H9 (cell line): Measurements from ENCODE around the gene UNC5B. TPM values are rescaled to one million over a fixed set of nuclear protein-coding genes. Genes with fewer than 3 reads are reported as not detected.

Experiments used
- DNase-seq: peaks from one replicate; pipeline ENCODE4 v3.0.0-alpha.2; 2017
- H2AFZ ChIP-seq: one replicate; pipeline ENCODE4 v1.6.1; 2013; ENCODE audit warnings: mild to moderate bottlenecking, low read length, control low read depth, moderate library complexity
- H2AK5ac ChIP-seq: 2 replicates; pipeline ENCODE4 v1.6.1; 2013; ENCODE audit warnings: low read length, control low read depth, mixed read lengths; ENCODE audit not compliant: insufficient read length
- H2BK120ac ChIP-seq: one replicate; pipeline ENCODE4 v1.6.1; 2013; ENCODE audit warnings: low read depth, mild to moderate bottlenecking, low read length, control low read depth, inconsistent platforms; ENCODE audit not compliant: poor library complexity, severe bottlenecking
- H2BK12ac ChIP-seq: 2 replicates; pipeline ENCODE4 v1.6.1; 2013; ENCODE audit warnings: low read length, control low read depth, mixed read lengths, low read depth; ENCODE audit not compliant: insufficient read length
- H2BK15ac ChIP-seq: 2 replicates; pipeline ENCODE4 v1.6.1; 2013; ENCODE audit warnings: low read depth, low read length, control low read depth
- H2BK20ac ChIP-seq: one replicate; pipeline ENCODE4 v1.6.1; 2013; ENCODE audit warnings: low read depth, mild to moderate bottlenecking, low read length, control low read depth, inconsistent platforms; ENCODE audit not compliant: poor library complexity, severe bottlenecking
- H2BK5ac ChIP-seq: 2 replicates; pipeline ENCODE4 v1.6.1; 2013; ENCODE audit warnings: low read length, control low read depth, mixed read lengths; ENCODE audit not compliant: insufficient read length
- H3K14ac ChIP-seq: 2 replicates; pipeline ENCODE4 v1.6.1; 2013; ENCODE audit warnings: low read length, control low read depth; ENCODE audit not compliant: insufficient read depth
- H3K18ac ChIP-seq: 2 replicates; pipeline ENCODE4 v1.6.1; 2013; ENCODE audit warnings: low read depth, mild to moderate bottlenecking, mixed read lengths, low read length, control low read depth; ENCODE audit not compliant: insufficient read length
- H3K23ac ChIP-seq: 2 replicates; pipeline ENCODE4 v1.6.1; 2013; ENCODE audit warnings: low read length, control low read depth, mixed read lengths, low read depth; ENCODE audit not compliant: insufficient read length
- H3K23me2 ChIP-seq: 2 replicates; pipeline ENCODE4 v1.6.1; 2013; ENCODE audit warnings: low read depth, mild to moderate bottlenecking, mixed read lengths, low read length, control low read depth; ENCODE audit not compliant: insufficient read length, poor library complexity, severe bottlenecking
- H3K27ac ChIP-seq: 2 replicates; pipeline ENCODE4 v1.5.1; 2013; ENCODE audit warnings: low read length, control low read depth, mixed read lengths, low read depth; ENCODE audit not compliant: insufficient read length
- H3K27me3 ChIP-seq: 2 replicates; pipeline ENCODE4 v1.6.1; 2013; ENCODE audit warnings: low read length, control low read depth, inconsistent platforms; ENCODE audit not compliant: insufficient read depth
- H3K4ac ChIP-seq: 2 replicates; pipeline ENCODE4 v1.6.1; 2013; ENCODE audit warnings: low read depth, mild to moderate bottlenecking, control low read depth, inconsistent platforms, low read length, moderate library complexity
- H3K4me1 ChIP-seq: 2 replicates; pipeline ENCODE4 v1.6.1; 2013; ENCODE audit warnings: low read length, control low read depth, inconsistent platforms; ENCODE audit not compliant: insufficient read depth
- H3K4me2 ChIP-seq: 2 replicates; pipeline ENCODE4 v1.6.1; 2013; ENCODE audit warnings: low read length, control low read depth, mixed read lengths; ENCODE audit not compliant: insufficient read length, insufficient read depth
- H3K56ac ChIP-seq: 2 replicates; pipeline ENCODE4 v1.6.1; 2013; ENCODE audit warnings: low read depth, mild to moderate bottlenecking, mixed read lengths, low read length, control low read depth; ENCODE audit not compliant: insufficient read length
- H3K79me1 ChIP-seq: 2 replicates; pipeline ENCODE4 v1.6.1; 2013; ENCODE audit warnings: low read depth, mild to moderate bottlenecking, moderate library complexity, low read length, control low read depth, inconsistent platforms; ENCODE audit not compliant: insufficient read depth, poor library complexity, severe bottlenecking
- H3K79me2 ChIP-seq: 2 replicates; pipeline ENCODE4 v1.6.1; 2013; ENCODE audit warnings: low read length, control low read depth, inconsistent platforms; ENCODE audit not compliant: insufficient read depth
- H3K9ac ChIP-seq: 2 replicates; pipeline ENCODE4 v1.6.1; 2013; ENCODE audit warnings: low read length, control low read depth, mixed read lengths; ENCODE audit not compliant: insufficient read length; ENCODE audit errors: extremely low read depth
- H3K9me3 ChIP-seq: one replicate; pipeline ENCODE4 v1.6.1; 2013; ENCODE audit warnings: low read depth, low read length, inconsistent platforms; ENCODE audit not compliant: control insufficient read depth
- H3T11ph ChIP-seq: one replicate; pipeline ENCODE4 v1.6.1; 2013; ENCODE audit warnings: mild to moderate bottlenecking, low read length, control low read depth, inconsistent platforms
- H4K20me1 ChIP-seq: one replicate; pipeline ENCODE4 v1.6.1; 2013; ENCODE audit not compliant: control insufficient read depth, insufficient read length, insufficient read depth
- H4K5ac ChIP-seq: 2 replicates; pipeline ENCODE4 v1.6.1; 2013; ENCODE audit warnings: low read depth, mild to moderate bottlenecking, mixed read lengths, low read length, control low read depth; ENCODE audit not compliant: insufficient read length
- H4K8ac ChIP-seq: replicated peaks from 2 replicates; pipeline ENCODE4 v1.6.1; 2013; ENCODE audit warnings: low read length, control low read depth, mixed read lengths, low read depth; ENCODE audit not compliant: insufficient read length
- H4K91ac ChIP-seq: 2 replicates; pipeline ENCODE4 v1.6.1; 2013; ENCODE audit warnings: low read depth, mild to moderate bottlenecking, moderate library complexity, mixed read lengths, low read length, control low read depth; ENCODE audit not compliant: insufficient read length
- H3K27ac Mint-ChIP-seq, 3 experiments: 2 replicates in 2 of 3; 3 replicates in 1 of 3; pipeline ENCODE4 v1.8.0; 2020 to 2021; ENCODE audit warnings: mixed read lengths in 3 of 3, mild to moderate bottlenecking in 1 of 3, moderate library complexity in 1 of 3
- H3K27me3 Mint-ChIP-seq: 2 replicates; pipeline ENCODE4 v1.8.0; 2021; ENCODE audit warnings: low read depth, mild to moderate bottlenecking, moderate library complexity, mixed read lengths
- H3K36me3 Mint-ChIP-seq, 3 experiments: 2 replicates in 2 of 3; 3 replicates in 1 of 3; pipeline ENCODE4 v1.8.0; 2020 to 2021; ENCODE audit warnings: low read depth in 3 of 3, mixed read lengths in 3 of 3; ENCODE audit not compliant: insufficient read depth in 1 of 3
- H3K4me1 Mint-ChIP-seq, 2 experiments: 2 replicates each; pipeline ENCODE4 v1.8.0; 2020; ENCODE audit warnings: mixed read lengths in 2 of 2
- H3K4me3 Mint-ChIP-seq, 2 experiments: 2 replicates in 1 of 2; 3 replicates in 1 of 2; pipeline ENCODE4 v1.8.0; 2020 to 2021; ENCODE audit warnings: mild to moderate bottlenecking in 2 of 2, mixed read lengths in 2 of 2, moderate library complexity in 1 of 2
- H3K9me3 Mint-ChIP-seq, 2 experiments: 2 replicates in 1 of 2; 3 replicates in 1 of 2; pipeline ENCODE4 v1.8.0; 2020; ENCODE audit warnings: mild to moderate bottlenecking in 2 of 2, mixed read lengths in 2 of 2, moderate library complexity in 1 of 2
- CTCF ChIP-seq: fragments of 200-600 bp; sonication (generic); conservative IDR thresholded peaks from 3 replicates; pipeline ENCODE4 v1.8.0; 2021; ENCODE audit warnings: antibody characterized with exemption, mild to moderate bottlenecking
- WGBS: extraction: QIAGEN DNeasy Blood & Tissue Kit; methylation state at CpG from one replicate; pipeline ENCODE4 v1.1.7; 2013; ENCODE audit warnings: missing lambda C conversion rate, low lambda C conversion rate, mixed read lengths; ENCODE audit not compliant: insufficient read length; ENCODE audit errors: extremely low coverage; 5-methylcytosine and 5-hydroxymethylcytosine counted together
- total RNA-seq: library from RNA; stranded (reverse); gene quantifications from 2 replicates; pipeline ENCODE4 v1.2.1, GENCODE V29; 2021

The UNC5B gene
- total RNA-seq, 1 experiment from 2014 or later, result 28.4 TPM

DNA sequence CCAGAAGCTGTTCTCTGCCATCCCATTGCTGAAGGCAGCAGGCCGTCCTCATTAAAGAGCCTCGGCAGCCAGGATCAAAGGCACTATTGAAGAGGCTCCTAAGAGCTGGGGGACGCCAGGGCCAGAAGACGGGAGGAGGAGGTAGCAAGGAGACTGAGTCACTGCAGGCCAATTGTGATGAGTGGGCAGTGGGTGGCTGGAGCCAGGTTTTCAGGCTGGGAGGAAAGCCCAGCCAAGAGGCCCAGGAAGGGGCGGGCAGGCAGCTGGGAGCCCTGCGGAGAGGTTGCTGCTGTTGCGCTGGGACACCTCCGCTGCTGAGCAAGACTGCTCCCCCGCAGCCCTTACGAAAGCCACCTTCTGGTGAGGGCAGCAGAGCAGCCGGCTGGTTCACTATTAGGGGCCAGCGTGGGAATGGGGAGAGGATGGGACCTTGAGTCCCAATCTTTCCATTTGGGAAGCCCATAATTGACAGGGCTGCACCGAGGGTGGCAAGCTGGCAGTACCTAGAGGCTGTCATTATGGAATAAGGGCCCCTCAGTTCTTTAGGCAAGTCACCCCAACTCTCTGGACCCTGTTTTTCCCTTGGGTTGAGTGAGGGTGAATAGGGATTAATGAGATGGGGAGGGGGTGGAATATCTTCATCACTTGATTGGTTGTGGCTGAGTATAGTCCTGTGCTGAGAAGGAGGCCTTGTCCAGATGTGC, 48.4 kb downstream of the UNC5B start:
- Mint-ChIP-seq H3K4me3 (no peak overlapping the region; a peak in 1 of 5 replicates), H3K36me3 (no peaks in the 10 kb centered on the region; a peak in 2 of 7 replicates), H3K4me1 (peaks cover 55 to 60% of the 10 kb centered on the region in 2 experiments), H3K9me3 (no peaks in the 10 kb centered on the region; a peak in 1 of 5 replicates), H3K27ac (peak overlapping the region in 1 of 3 experiments; percentile 61; a peak in 1 of 7 replicates), H3K27me3 (peaks cover 4% of the 10 kb centered on the region)
- Histone ChIP-seq H3K4me1 (no peaks in the 10 kb centered on the region; the same call in 1 of the 2 replicates), H4K5ac (no peak overlapping the region), H3K27ac (no peak overlapping the region), H2BK20ac (no peak overlapping the region), H3K23me2 (no peaks in the 10 kb centered on the region), H3K23ac (no peak overlapping the region), H3K79me1 (no peaks in the 10 kb centered on the region), H4K91ac (no peak overlapping the region), H3K79me2 (no peaks in the 10 kb centered on the region), H4K8ac (no peak overlapping the region), H3K4me2 (no peak overlapping the region), H3K56ac (no peak overlapping the region), H2BK15ac (no peak overlapping the region), H3K4ac (no peak overlapping the region), H2AK5ac (no peak overlapping the region), H4K20me1 (no peaks in the 10 kb centered on the region), H3K18ac (no peak overlapping the region), H3K9me3 (no peaks in the 10 kb centered on the region), H3K14ac (no peak overlapping the region), H2AFZ (no peak overlapping the region), H2BK120ac (no peak overlapping the region), H3T11ph (no peak overlapping the region), H2BK5ac (no peak overlapping the region), H3K9ac (no peak overlapping the region), H3K27me3 (no peaks in the 10 kb centered on the region), H2BK12ac (no peak overlapping the region)
- no CpG with 5 or more reads among the region's 13 CpGs for WGBS
- TF ChIP-seq CTCF, result 0 out of 3 replicates have a peak, but pooled peaks have one; percentile 17
- no peak for DNase-seq
